A549 (cell line): Measurements from ENCODE around the gene LZTFL1.

Experiments
- BHLHE40 ChIP-seq: IDR thresholded peaks from 2 replicates; pipeline ENCODE4 v1.6.1; 2012; ENCODE audit warnings: low read depth, low read length, inconsistent platforms
- CTCF ChIP-seq: fragments of >200 bp; sonication (Bioruptor Twin); formaldehyde crosslinking; IDR thresholded peaks from 3 replicates; pipeline ENCODE4 v1.5.1; 2016
- EP300 ChIP-seq, 2 experiments: fragments of >200 bp; sonication (Bioruptor Twin); formaldehyde crosslinking; IDR thresholded peaks; 2 replicates in 1 of 2; 3 replicates in 1 of 2; pipeline ENCODE4 v1.6.1; 2016 to 2017
- JUN ChIP-seq, 2 experiments: fragments of >200 bp; sonication (Bioruptor Twin); formaldehyde crosslinking; IDR thresholded peaks; 2 replicates in 1 of 2; 3 replicates in 1 of 2; pipeline ENCODE4 v1.6.1; 2016 to 2017
- JUNB ChIP-seq: fragments of >200 bp; sonication (Bioruptor Twin); formaldehyde crosslinking; IDR thresholded peaks from 2 replicates; pipeline ENCODE4 v1.6.1; 2016
- KDM5A ChIP-seq: fragments of 200-600 bp; sonication (generic); IDR thresholded peaks from 2 replicates; pipeline ENCODE4 v1.6.1; 2016; ENCODE audit warnings: antibody characterized with exemption, mild to moderate bottlenecking
- MAFK ChIP-seq: fragments of 450-650 bp; IDR thresholded peaks from 2 replicates; pipeline ENCODE4 v1.6.1; 2014; ENCODE audit not compliant: partially characterized antibody
- MAX ChIP-seq: IDR thresholded peaks from 2 replicates; pipeline ENCODE4 v1.6.1; 2012
- NFE2L2 ChIP-seq: fragments of 150-350 bp; conservative IDR thresholded peaks from 2 replicates; pipeline ENCODE4 v1.6.1; 2014; ENCODE audit warnings: low read length
- NR3C1 ChIP-seq: fragments of >200 bp; sonication (Bioruptor Twin); formaldehyde crosslinking; IDR thresholded peaks from 3 replicates; pipeline ENCODE4 v1.6.1; 2017
- POLR2A ChIP-seq: IDR thresholded peaks from 2 replicates; pipeline ENCODE4 v1.6.1; 2012; ENCODE audit warnings: mild to moderate bottlenecking, low read length
- REST ChIP-seq: fragments of 200-600 bp; sonication (generic); IDR thresholded peaks from 2 replicates; pipeline ENCODE4 v1.6.1; 2016; ENCODE audit warnings: antibody characterized with exemption, mild to moderate bottlenecking, moderate library complexity
- SMC3 ChIP-seq: fragments of >200 bp; sonication (Bioruptor Twin); formaldehyde crosslinking; IDR thresholded peaks from 3 replicates; pipeline ENCODE4 v1.6.1; 2018; ENCODE audit warnings: inconsistent platforms
- USF2 ChIP-seq: fragments of 450-650 bp; IDR thresholded peaks from 2 replicates; pipeline ENCODE4 v1.6.1; 2014; ENCODE audit warnings: antibody characterized with exemption

DNA sequence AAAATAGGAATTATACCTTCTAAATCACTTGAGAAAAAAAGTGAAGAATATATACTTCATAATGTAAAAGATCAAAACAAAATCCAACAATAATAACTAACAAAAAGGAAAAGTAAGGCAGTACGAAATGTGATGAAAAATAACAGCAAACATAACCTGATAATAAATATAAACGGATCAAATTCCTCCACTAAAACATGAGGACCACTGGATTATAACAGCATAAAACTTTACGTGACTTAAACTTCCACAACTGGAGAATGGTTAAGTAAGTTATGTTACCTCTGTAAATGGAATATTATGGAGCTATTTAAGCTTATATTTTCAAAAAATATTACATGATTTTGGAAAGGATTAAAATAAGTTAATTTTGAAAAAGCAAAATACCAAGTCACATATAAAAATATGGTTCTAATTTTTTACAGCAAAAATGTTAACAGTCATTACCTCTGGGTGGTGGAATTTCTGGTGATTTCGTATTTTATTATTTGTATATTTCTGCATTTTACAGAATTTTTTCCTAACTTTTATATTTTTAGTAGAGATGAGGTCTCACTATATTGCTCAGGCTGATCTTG lies 52.6 kb downstream of the LZTFL1 start:
- TF ChIP-seq MAFK (no peak), SMC3 (no peak), POLR2A (no peak), CTCF (no peak), BHLHE40 (no peak), JUN (IDR thresholded peaks at IDR 0.05) (no peak), JUNB (no peak), EP300 (IDR thresholded peaks at IDR 0.05) (no peak), KDM5A (no peak), NR3C1 (no peak), NFE2L2 (no peak), MAX (no peak), USF2 (no peak), REST (no peak)
